Measurements from ENCODE around the gene C2CD4C.
"Not testable (repeated sequence)": the region's sequence is repeated elsewhere in the genome, so short reads cannot be mapped to it uniquely, and the experiment has no call there.

C2CD4C gene

GRCh38 chr19:428149-428548, 19.2 kb upstream of the C2CD4C start:
- TF ChIP-seq CTCF (IDR thresholded peaks at IDR 0.05; ENCODE audit: borderline replicate concordance, insufficient read depth, low read depth, low read length), result no peak
- no peak overlapping the region for H3K4me3 ChIP-seq (ENCODE audit: low read depth, low read length)

- not testable (repeated sequence) for H3K4me3 ChIP-seq (ENCODE audit: low read depth, low read length)
Measured at GRCh38 chr19:427675-428074, 18.7 kb upstream of the C2CD4C start.

GRCh38 chr19:426725-427445, 17.9 kb upstream of the C2CD4C start:
- TF ChIP-seq CTCF (IDR thresholded peaks at IDR 0.05; ENCODE audit: borderline replicate concordance, insufficient read depth, low read depth, low read length), result no peak
- H3K4me3 ChIP-seq (ENCODE audit: low read depth, low read length), result no peak overlapping the region

GRCh38 chr19:425056-425455, 16.1 kb upstream of the C2CD4C start:
- H3K4me3 ChIP-seq (ENCODE audit: low read depth, low read length), result no peak overlapping the region
- TF ChIP-seq CTCF (IDR thresholded peaks at IDR 0.05; ENCODE audit: borderline replicate concordance, insufficient read depth, low read depth, low read length), result no peak

- TF ChIP-seq CTCF (IDR thresholded peaks at IDR 0.05; ENCODE audit: borderline replicate concordance, insufficient read depth, low read depth, low read length), result no peak
- no peak overlapping the region for H3K4me3 ChIP-seq (ENCODE audit: low read depth, low read length)
Measured at GRCh38 chr19:424546-424945, 15.6 kb upstream of the C2CD4C start.

GRCh38 chr19:423691-424466, 14.9 kb upstream of the C2CD4C start:
- no peak for TF ChIP-seq CTCF (IDR thresholded peaks at IDR 0.05; ENCODE audit: borderline replicate concordance, insufficient read depth, low read depth, low read length)
- no peak overlapping the region for H3K4me3 ChIP-seq (ENCODE audit: low read depth, low read length)

GRCh38 chr19:422917-423226, 13.9 kb upstream of the C2CD4C start:
- not testable (repeated sequence) for H3K4me3 ChIP-seq (ENCODE audit: low read depth, low read length)

- TF ChIP-seq CTCF (IDR thresholded peaks at IDR 0.05; ENCODE audit: borderline replicate concordance, insufficient read depth, low read depth, low read length), result no peak
- H3K4me3 ChIP-seq (ENCODE audit: low read depth, low read length), result no peak overlapping the region
Measured at GRCh38 chr19:422213-422916, 13.4 kb upstream of the C2CD4C start.
